Left forelimb (tissue), 1 donor: ENCODE data around the gene LIPE.

Experiments
- DNase-seq: peaks from one replicate; pipeline ENCODE4 v3.0.0-alpha.2; 2018; ENCODE audit warnings: low spot score

The LIPE gene

GRCh38 chr19:42443944-42444398 is 16.8 kb upstream of the LIPE start:
- no peak for DNase-seq

GRCh38 chr19:42442833-42443232 is 15.6 kb upstream of the LIPE start, which contains the start of gene CXCL17:
Gene CXCL17, minus strand, starts transcription at chr19:42442946. Its CDS starts 114 bp downstream, at chr19:42442832.
- no peak for DNase-seq

GRCh38 chr19:42441049-42441445 is 13.9 kb upstream of the LIPE start:
- no peak for DNase-seq

GRCh38 chr19:42440357-42441048 is 13.3 kb upstream of the LIPE start:
- no peak for DNase-seq

GRCh38 chr19:42436006-42436405 is 8.8 kb upstream of the LIPE start:
- no peak for DNase-seq

- DNase-seq = no peak
These were observed 8.1 kb upstream of the LIPE start for GRCh38 chr19:42435316-42435715.

GRCh38 chr19:42433503-42434260 is 6.5 kb upstream of the LIPE start:
- DNase-seq = no peak

GRCh38 chr19:42431486-42431885 is 4.3 kb upstream of the LIPE start:
- DNase-seq = no peak

- DNase-seq = no peak
These were observed 1.5 kb upstream of the LIPE start for GRCh38 chr19:42428676-42429075.

GRCh38 chr19:42426643-42427042 is 545 bp downstream of the LIPE start:
- DNase-seq = no peak

- no peak for DNase-seq
These were observed 2.5 kb downstream of the LIPE start for GRCh38 chr19:42424712-42425131.

- DNase-seq = no peak
These were observed 2.9 kb downstream of the LIPE start for GRCh38 chr19:42424345-42424707.

- peak; percentile 89 for DNase-seq
These were observed 3.5 kb downstream of the LIPE start for GRCh38 chr19:42423462-42424344.

GRCh38 chr19:42422901-42423461 is 4.2 kb downstream of the LIPE start:
- DNase-seq = peak; percentile 78

- no peak for DNase-seq
These were observed 4.9 kb downstream of the LIPE start for GRCh38 chr19:42422092-42422900.

- DNase-seq = no peak
These were observed 5.6 kb downstream of the LIPE start for GRCh38 chr19:42421591-42422031.

- no peak for DNase-seq
These were observed 6.1 kb downstream of the LIPE start for GRCh38 chr19:42421101-42421500.

- DNase-seq = peak; percentile 48
These were observed 7.1 kb downstream of the LIPE start for GRCh38 chr19:42420055-42420544.

- peak; percentile 47 for DNase-seq
These were observed 7.9 kb downstream of the LIPE start for GRCh38 chr19:42419309-42419708.

- DNase-seq = no peak
These were observed 14.5 kb downstream of the LIPE start for GRCh38 chr19:42412661-42413076.

- DNase-seq = no peak
These were observed 15.0 kb downstream of the LIPE start for GRCh38 chr19:42412227-42412626.
